WTC11 (cell line): ENCODE measurements around the gene KCNE1.
"Not testable (repeated sequence)": the region's sequence is repeated elsewhere in the genome, so short reads cannot be mapped to it uniquely, and the experiment has no call there.

Experiments used
- ATF3 ChIP-seq: sonication (generic); formaldehyde crosslinking; conservative IDR thresholded peaks from 2 replicates; pipeline ENCODE4 v1.8.1; 2022; ENCODE audit warnings: mild to moderate bottlenecking, missing genetic modification reagents
- CBFB ChIP-seq: sonication (generic); formaldehyde crosslinking; IDR thresholded peaks from 2 replicates; pipeline ENCODE4 v1.8.1; 2022; ENCODE audit warnings: mild to moderate bottlenecking, low read depth, missing genetic modification reagents
- CREB1 ChIP-seq: sonication (generic); formaldehyde crosslinking; IDR thresholded peaks from 2 replicates; pipeline ENCODE4 v1.8.0; 2023; ENCODE audit warnings: mild to moderate bottlenecking, missing genetic modification reagents
- CTCF ChIP-seq: fragments of 200-600 bp; IDR thresholded peaks from 2 replicates; pipeline ENCODE4 v1.8.0; 2022; ENCODE audit warnings: antibody characterized with exemption
- ELF4 ChIP-seq: sonication (generic); formaldehyde crosslinking; IDR thresholded peaks from 2 replicates; pipeline ENCODE4 v1.8.1; 2022; ENCODE audit warnings: low read depth, mild to moderate bottlenecking, moderate library complexity, missing genetic modification reagents
- GABPB1 ChIP-seq: sonication (generic); formaldehyde crosslinking; IDR thresholded peaks from 2 replicates; pipeline ENCODE4 v1.8.1; 2023; ENCODE audit warnings: mild to moderate bottlenecking, missing genetic modification reagents
- JUN ChIP-seq: sonication (generic); formaldehyde crosslinking; IDR thresholded peaks from 2 replicates; pipeline ENCODE4 v1.8.0; 2023; ENCODE audit warnings: mild to moderate bottlenecking, missing genetic modification reagents
- MYBL2 ChIP-seq: sonication (generic); formaldehyde crosslinking; IDR thresholded peaks from 2 replicates; pipeline ENCODE4 v1.8.1; 2023; ENCODE audit warnings: mild to moderate bottlenecking, moderate library complexity, missing genetic modification reagents
- NFATC4 ChIP-seq: fragments of 250-450 bp; sonication (Bioruptor Pico); IDR thresholded peaks from 2 replicates; pipeline ENCODE4 v1.9.0; 2021; ENCODE audit warnings: mild to moderate bottlenecking
- NFYB ChIP-seq: sonication (generic); formaldehyde crosslinking; conservative IDR thresholded peaks from 2 replicates; pipeline ENCODE4 v1.8.0; 2022; ENCODE audit warnings: low read depth, missing genetic modification reagents
- RELA ChIP-seq: sonication (generic); formaldehyde crosslinking; IDR thresholded peaks from 2 replicates; pipeline ENCODE4 v1.8.1; 2022; ENCODE audit warnings: missing genetic modification reagents, mild to moderate bottlenecking, borderline replicate concordance
- ZNF416 ChIP-seq: fragments of 250-450 bp; sonication (Bioruptor Pico); IDR thresholded peaks from 2 replicates; pipeline ENCODE4 v1.9.0; 2021; ENCODE audit warnings: mild to moderate bottlenecking, inconsistent platforms
- TF ChIP-seq, protein P1 (sequence below): sonication (generic); formaldehyde crosslinking; IDR thresholded peaks from 2 replicates; pipeline ENCODE4 v1.8.0; 2022; ENCODE audit warnings: mild to moderate bottlenecking, missing genetic modification reagents

DNA sequence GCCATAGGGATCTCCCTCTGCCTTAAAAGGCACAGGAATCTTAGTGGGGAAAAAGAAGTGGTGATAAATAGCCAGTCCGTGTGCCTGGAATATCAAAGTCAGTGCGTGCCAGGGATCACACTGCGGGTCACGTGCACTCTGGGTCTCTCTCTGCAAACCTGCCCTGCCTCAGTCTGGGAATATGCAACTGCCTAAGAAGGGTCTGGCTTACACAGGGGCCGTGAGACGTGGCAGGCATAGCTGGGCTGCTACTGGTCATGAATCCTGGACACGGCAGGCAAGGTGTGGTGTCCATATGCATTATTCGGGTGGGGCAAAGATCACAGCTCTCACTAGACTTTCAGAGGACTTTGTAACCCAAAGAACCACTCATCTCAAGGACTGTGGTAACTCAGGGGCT is 65.0 kb downstream of the KCNE1 start:
- not testable (repeated sequence) for TF ChIP-seq GABPB1 (CRISPR knock-in tag); NFYB (CRISPR knock-in tag); CTCF; ATF3; ELF4; NFATC4; ZNF416 (CRISPR knock-in tag); MYBL2 (CRISPR knock-in tag); JUN; CREB1 (CRISPR knock-in tag); RELA (CRISPR knock-in tag); CBFB (CRISPR knock-in tag)
- TF ChIP-seq, protein P1, sequence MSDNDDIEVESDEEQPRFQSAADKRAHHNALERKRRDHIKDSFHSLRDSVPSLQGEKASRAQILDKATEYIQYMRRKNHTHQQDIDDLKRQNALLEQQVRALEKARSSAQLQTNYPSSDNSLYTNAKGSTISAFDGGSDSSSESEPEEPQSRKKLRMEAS, result not testable (repeated sequence)
